Limb (tissue), 2 donors: ENCODE data around the gene MT1X.

Experiments used
- DNase-seq, 2 donors: peaks; one replicate each; pipeline ENCODE4 v3.0.0-alpha.2; 2016; ENCODE audit errors: extremely low spot score in 2 of 2

The MT1X gene

GRCh38 chr16:56679078-56679730 is 3.1 kb upstream of the MT1X start:
- DNase-seq = no peak

GRCh38 chr16:56679818-56680217 is 2.5 kb upstream of the MT1X start:
- no peak for DNase-seq

GRCh38 chr16:56682703-56683397 is 580 bp downstream of the MT1X start:
- no peak for DNase-seq

GRCh38 chr16:56683424-56684172 is 1.3 kb downstream of the MT1X start:
- no peak for DNase-seq

- no peak for DNase-seq
Measured at GRCh38 chr16:56684256-56684925, 2.1 kb downstream of the MT1X start.

GRCh38 chr16:56684926-56685590 is 2.8 kb downstream of the MT1X start:
- DNase-seq = no peak

GRCh38 chr16:56686758-56687157 is 4.5 kb downstream of the MT1X start:
- no peak for DNase-seq

- DNase-seq = no peak
Measured at GRCh38 chr16:56688762-56689161, 6.5 kb downstream of the MT1X start.

GRCh38 chr16:56689171-56689570 is 6.9 kb downstream of the MT1X start:
- no peak for DNase-seq

- no peak for DNase-seq
Measured at GRCh38 chr16:56690420-56691122, 8.3 kb downstream of the MT1X start.

- DNase-seq = no peak
Measured at GRCh38 chr16:56691885-56692284, 9.6 kb downstream of the MT1X start.

- DNase-seq = no peak
Measured at GRCh38 chr16:56695246-56695645, 13.0 kb downstream of the MT1X start.

GRCh38 chr16:56697456-56698155 is 15.3 kb downstream of the MT1X start:
- no peak for DNase-seq

- no peak for DNase-seq
Measured at GRCh38 chr16:56700195-56700594, 17.9 kb downstream of the MT1X start.

- DNase-seq = no peak
Measured at GRCh38 chr16:56700631-56701030, 18.4 kb downstream of the MT1X start.

GRCh38 chr16:56701534-56701933 is 19.3 kb downstream of the MT1X start:
- DNase-seq = no peak

- no peak for DNase-seq
Measured at GRCh38 chr16:56702836-56703235, 20.6 kb downstream of the MT1X start.

- no peak for DNase-seq
Measured at GRCh38 chr16:56708525-56709442, 26.5 kb downstream of the MT1X start.

- no peak for DNase-seq
Measured at GRCh38 chr16:56709443-56710040, 27.3 kb downstream of the MT1X start.
